Measurements from ENCODE around the gene ZSWIM6.

Gene ZSWIM6

GRCh38 chr5:61331407-61332357 lies at the start of gene ZSWIM6:
ZSWIM6 (plus strand) TSS chr5:61332258; CDS start chr5:61332273, 15 bp downstream.
- peak; percentile 99 for DNase-seq (ENCODE audit: low read depth in 2 of 2)

DNA sequence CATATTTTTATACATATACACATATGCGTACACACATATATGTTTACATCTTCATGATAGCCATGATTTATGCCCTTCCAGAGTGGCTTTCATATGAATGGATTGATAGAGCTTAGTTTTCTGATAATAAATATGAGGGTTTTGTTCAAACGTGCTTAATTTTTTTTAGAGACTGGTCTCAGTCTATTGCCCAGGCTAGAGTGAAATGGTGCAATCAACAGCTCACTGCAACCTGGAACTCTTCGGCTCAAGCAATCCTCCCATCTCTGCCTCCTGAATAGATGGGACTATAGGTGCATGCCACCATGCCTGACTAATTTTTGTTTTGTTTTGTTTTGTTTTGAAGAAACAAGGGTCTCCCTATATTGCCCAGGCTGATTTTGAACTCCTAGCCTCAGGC lies 48.6 kb upstream of the ZSWIM6 start:
- no peak for DNase-seq (ENCODE audit: low read depth in 2 of 2)

GRCh38 chr5:61285531-61285930 lies 46.5 kb upstream of the ZSWIM6 start:
- DNase-seq (ENCODE audit: low read depth in 2 of 2) = no peak

- DNase-seq (ENCODE audit: low read depth in 2 of 2) = no peak
These were observed 45.5 kb upstream of the ZSWIM6 start for GRCh38 chr5:61286446-61287132.

GRCh38 chr5:61287474-61287873 lies 44.6 kb upstream of the ZSWIM6 start:
- no peak for DNase-seq (ENCODE audit: low read depth in 2 of 2)

GRCh38 chr5:61289241-61289640 lies 42.8 kb upstream of the ZSWIM6 start:
- DNase-seq (ENCODE audit: low read depth in 2 of 2) = no peak

- DNase-seq (ENCODE audit: low read depth in 2 of 2) = no peak
These were observed 42.3 kb upstream of the ZSWIM6 start for GRCh38 chr5:61289669-61290306.

GRCh38 chr5:61290791-61291210 lies 41.3 kb upstream of the ZSWIM6 start:
- DNase-seq (ENCODE audit: low read depth in 2 of 2) = no peak

GRCh38 chr5:61292062-61292657 lies 39.9 kb upstream of the ZSWIM6 start:
- no peak for DNase-seq (ENCODE audit: low read depth in 2 of 2)

- DNase-seq (ENCODE audit: low read depth in 2 of 2) = no peak
These were observed 39.0 kb upstream of the ZSWIM6 start for GRCh38 chr5:61293071-61293470.

DNA sequence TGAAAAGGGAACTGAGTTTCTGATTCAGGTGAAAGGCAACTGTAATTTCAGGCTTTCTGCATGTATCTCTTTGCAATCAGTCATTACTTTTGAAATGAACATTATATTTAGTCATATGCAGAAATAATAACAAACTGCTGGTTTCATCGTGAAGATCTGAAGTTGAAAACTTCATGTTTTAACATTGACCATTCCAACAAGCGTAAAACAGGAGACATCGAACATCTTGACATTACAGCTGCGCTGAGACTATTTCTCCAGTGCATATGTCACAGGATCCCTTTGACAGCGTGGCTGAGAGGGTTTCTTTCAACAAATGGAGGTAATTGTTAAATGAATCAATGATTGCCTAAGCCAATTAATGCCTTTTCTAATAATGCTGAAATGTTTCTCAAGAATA lies 38.2 kb upstream of the ZSWIM6 start:
- no peak for DNase-seq (ENCODE audit: low read depth in 2 of 2)

DNA sequence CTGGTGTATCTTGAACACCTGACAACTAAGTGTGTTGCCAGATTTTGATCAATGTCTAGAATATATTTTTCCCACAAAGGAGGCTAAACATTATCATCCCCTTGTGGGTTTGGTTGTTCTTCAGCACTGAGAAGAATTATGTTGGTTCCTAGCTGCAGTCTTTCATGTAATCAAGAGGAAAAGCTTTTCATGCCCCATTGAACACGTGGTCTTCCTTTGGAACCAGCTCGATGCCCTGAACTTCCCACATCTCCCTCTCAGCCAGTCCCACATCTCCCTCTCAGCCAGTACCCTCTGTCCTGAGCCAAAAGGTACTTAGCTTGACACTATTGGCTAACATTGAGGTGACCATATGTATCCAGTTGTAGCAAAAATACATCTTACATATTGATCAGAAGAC lies 36.7 kb upstream of the ZSWIM6 start:
- DNase-seq (ENCODE audit: low read depth in 2 of 2) = no peak

- DNase-seq (ENCODE audit: low read depth in 2 of 2) = no peak
These were observed 34.0 kb upstream of the ZSWIM6 start for GRCh38 chr5:61298066-61298465.

DNA sequence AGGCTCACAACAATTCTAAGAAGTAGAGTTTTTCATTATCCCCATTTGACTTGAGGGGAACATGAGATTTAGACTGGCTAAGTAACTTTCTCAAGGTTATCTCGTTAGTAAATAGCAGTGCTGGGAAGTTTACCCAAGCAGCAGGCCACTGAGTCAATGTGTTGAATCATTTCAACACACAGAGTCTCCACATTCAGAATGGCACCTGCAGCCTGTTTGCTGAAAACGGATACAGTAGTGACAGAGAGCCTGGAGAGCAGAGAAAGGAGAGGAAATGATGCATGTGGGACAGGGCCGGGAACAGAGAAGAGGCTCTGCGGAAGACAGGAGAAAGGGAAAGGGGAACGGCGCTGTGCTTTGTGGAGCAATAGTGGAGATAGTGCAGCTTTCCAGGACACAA lies 33.5 kb upstream of the ZSWIM6 start:
- no peak for DNase-seq (ENCODE audit: low read depth in 2 of 2)

DNA sequence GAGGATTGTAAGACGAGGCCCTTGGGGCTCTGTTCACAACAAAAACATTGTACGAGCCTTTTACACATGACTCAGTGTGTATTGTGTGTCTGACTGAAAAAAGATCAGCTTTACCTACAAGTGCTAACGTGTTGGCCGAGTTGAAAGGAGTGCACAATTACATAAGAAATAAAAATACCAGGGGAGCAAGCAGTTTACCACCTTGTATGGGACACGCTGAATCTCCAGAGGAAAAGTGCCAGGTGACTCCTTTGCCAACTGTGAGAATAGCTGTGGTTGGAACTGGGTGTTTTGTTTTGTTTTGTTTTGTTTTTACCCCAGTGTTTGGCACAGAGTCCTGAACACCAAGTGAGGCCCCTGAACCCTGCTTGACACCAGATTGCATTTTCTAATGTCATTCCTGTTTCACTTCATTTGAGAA lies 32.8 kb upstream of the ZSWIM6 start:
- no peak for DNase-seq (ENCODE audit: low read depth in 2 of 2)

GRCh38 chr5:61301341-61302199 lies 30.5 kb upstream of the ZSWIM6 start:
- no peak for DNase-seq (ENCODE audit: low read depth in 2 of 2)

GRCh38 chr5:61302200-61302563 lies 29.9 kb upstream of the ZSWIM6 start:
- DNase-seq (ENCODE audit: low read depth in 2 of 2) = no peak

DNA sequence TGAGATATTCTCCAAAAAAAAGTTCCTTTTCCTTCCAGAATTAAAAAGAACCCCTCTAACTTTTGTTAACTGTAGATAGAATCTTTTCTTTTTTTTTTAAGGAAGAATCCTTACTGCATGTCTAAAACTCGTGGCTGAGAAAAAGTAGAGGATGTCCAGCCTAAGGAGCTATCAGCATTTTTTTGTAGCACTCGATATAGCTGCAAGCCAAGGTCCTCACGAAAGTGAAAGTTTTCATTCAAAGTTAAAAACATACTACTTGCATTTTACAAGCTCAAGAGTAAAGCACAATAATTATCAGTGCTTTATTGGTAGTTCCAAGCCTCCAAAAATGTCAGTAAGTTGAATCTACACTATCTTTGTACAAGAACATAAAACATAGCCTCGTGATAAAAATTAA lies 28.7 kb upstream of the ZSWIM6 start:
- no peak for DNase-seq (ENCODE audit: low read depth in 2 of 2)

DNA sequence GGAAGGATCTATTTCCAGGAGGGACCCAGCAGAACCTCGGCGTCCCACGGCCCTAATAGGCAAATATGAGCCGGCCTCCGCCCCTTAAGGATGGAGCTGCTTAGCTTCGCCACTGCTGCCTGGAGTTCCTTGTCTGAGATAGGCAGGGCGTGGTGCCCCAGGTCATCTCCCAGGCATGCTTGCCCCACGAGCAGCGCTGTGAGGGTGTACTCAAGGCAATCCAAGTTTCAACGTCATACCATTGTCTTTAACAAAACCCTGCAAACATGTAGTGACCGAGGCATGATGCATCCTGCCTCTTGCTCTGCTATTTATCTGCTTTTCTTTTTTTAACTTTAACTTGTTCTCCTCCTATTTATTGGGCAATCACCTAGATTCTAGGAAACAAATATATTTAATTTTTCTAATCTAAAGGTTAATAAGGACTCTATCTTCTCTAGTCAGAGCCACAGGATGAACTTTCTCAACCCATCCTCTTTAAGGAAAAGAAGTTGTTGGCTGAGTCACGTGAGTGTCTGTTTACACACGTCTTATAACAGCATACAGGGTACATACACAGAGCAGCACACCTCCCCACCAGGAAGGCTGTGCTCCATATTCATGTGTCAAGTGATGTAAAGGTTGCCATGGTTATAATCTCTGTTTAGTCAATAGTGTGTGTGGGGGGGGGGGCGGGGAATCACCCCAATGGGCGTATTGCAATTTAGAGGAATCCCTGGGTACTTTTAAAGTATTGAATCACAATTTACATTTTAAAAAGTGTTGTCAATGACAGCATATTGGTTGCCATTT lies 27.3 kb upstream of the ZSWIM6 start:
- DNase-seq (ENCODE audit: low read depth in 2 of 2) = no peak

GRCh38 chr5:61306531-61307131 lies 25.4 kb upstream of the ZSWIM6 start:
- no peak for DNase-seq (ENCODE audit: low read depth in 2 of 2)

All from activated CD8-positive, alpha-beta memory T cell treated with anti-CD3 and anti-CD28 coated beads for 4 hours (primary cell).